ENCODE results near the gene KHDC1L.

DNA sequence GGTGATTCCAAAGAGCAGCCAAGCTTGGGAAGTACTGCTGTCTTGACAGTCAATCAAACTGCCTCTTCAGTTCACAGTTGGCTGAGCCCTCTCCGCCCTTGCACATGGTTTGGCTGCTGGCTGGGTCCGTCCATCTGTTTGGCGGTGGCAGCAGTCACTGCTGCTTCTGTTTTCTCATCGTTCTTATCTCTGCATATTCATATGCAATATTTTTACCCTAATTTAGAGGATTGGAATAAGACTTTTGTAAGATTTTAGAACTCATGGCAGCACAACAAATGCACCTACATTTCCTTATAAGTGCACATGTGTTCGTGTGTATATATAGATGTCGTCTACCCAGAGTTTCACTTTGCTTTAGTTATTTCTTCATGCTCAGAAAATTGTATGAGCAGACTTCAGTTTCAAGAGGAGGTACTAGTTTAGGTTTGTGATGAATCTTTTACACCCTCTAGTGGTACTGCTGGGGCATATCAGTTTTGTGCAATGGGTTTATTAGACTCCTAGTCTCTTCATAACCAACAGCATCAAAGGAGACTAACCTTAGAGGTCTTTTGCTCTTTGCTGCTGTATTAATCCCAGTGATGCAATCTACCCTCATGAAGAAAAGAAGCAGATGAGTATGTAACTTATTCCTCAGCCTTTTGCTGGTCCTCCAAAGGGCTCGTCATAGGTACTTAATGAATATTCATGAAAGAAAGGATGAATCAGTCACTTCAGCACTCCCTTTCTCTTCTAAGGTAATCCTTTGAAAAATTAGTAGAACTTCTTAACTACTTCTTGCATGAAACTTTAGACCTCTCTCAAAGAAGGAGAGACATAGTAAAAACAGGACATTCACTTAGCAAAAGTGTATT lies 44.3 kb downstream of the KHDC1L start:
- TF ChIP-seq EZH2 (IDR thresholded peaks at IDR 0.05) (no peak), POLR2AphosphoS5 (IDR thresholded peaks at IDR 0.05; ENCODE audit: borderline replicate concordance, low read depth, low read length) (no peak)
